H1 (cell line): ENCODE measurements around the gene ZNF618. TPM values are rescaled to one million over a fixed set of nuclear protein-coding genes. Genes with fewer than 3 reads are reported as not detected.

Experiments
- BRCA1 ChIP-seq: IDR thresholded peaks from 2 replicates; pipeline ENCODE4 v1.6.1; 2012; ENCODE audit warnings: low read depth, low read length, improper control_type of control experiment
- CBX5 ChIP-seq: fragments of 300-800, 300-1000 bp; sonication (generic); IDR thresholded peaks from 2 replicates; pipeline ENCODE4 v1.7.1; 2016; ENCODE audit warnings: antibody characterized with exemption, low read length, low read depth
- CHD1 ChIP-seq: IDR thresholded peaks from 2 replicates; pipeline ENCODE4 v1.6.1; 2012; ENCODE audit warnings: low read depth, low read length, improper control_type of control experiment
- CTBP2 ChIP-seq: IDR thresholded peaks from 2 replicates; pipeline ENCODE4 v1.7.0; 2011; ENCODE audit warnings: borderline replicate concordance, mild to moderate bottlenecking, moderate library complexity, mixed read lengths, low read length; ENCODE audit not compliant: insufficient read depth, insufficient read length
- MAFK ChIP-seq: IDR thresholded peaks from 2 replicates; pipeline ENCODE4 v1.6.1; 2012; ENCODE audit warnings: low read depth, mild to moderate bottlenecking, improper control_type of control experiment, low read length
- RBBP5 ChIP-seq: IDR thresholded peaks from 2 replicates; pipeline ENCODE4 v1.7.1; 2012; ENCODE audit warnings: low read depth, mild to moderate bottlenecking, inconsistent platforms, low read length, moderate library complexity, borderline replicate concordance
- SIN3A ChIP-seq, 2 experiments: IDR thresholded peaks in 1 of 2; conservative IDR thresholded peaks in 1 of 2; 2 replicates each; pipeline ENCODE4 v1.6.1; 2011 to 2012; ENCODE audit warnings: low read length in 2 of 2, improper control_type of control experiment in 1 of 2, low read depth in 1 of 2, mild to moderate bottlenecking in 1 of 2
- TEAD4 ChIP-seq: IDR thresholded peaks from 2 replicates; pipeline ENCODE4 v1.6.1; 2012; ENCODE audit warnings: low read depth, low read length, inconsistent platforms, mixed read lengths
- polyA plus RNA-seq, 7 experiments: library from polyadenylated mRNA; depleted of rRNA in 3 of 7; stranded (reverse) in 5 of 7; unstranded in 2 of 7; fragments of >200 nt in 5 of 7; fragments of 200-250 nt in 2 of 7; gene quantifications; 1 replicate in 5 of 7; 2 replicates in 1 of 7; 4 replicates in 1 of 7; pipeline versions ENCODE4 v1.2.1 to v1.2.3, GENCODE V29; 2011 to 2013; ENCODE audit warnings: missing spikeins in 2 of 7, mixed read lengths in 2 of 7
- total RNA-seq: library from RNA; stranded (reverse); fragmentation: NEBNext Ultra II Directional; extraction: Animal tissue kit (Norgen Biotek cat#: 25700); gene quantifications from 2 replicates; pipeline ENCODE4 v1.2.1, GENCODE V29; 2021

ZNF618 gene
- total and polyA plus RNA-seq, 2 of the 8 experiments (the other 6 are each of a cell fraction or from before 2014, with no cell fraction given): 9.6 to 28.5 TPM

GRCh38 chr9:113879318-113879717 lies 3.2 kb downstream of the ZNF618 start (continued):
- no peak for TF ChIP-seq RBBP5
- TF ChIP-seq SIN3A (conservative IDR thresholded peaks at IDR 0.05 in 1 of 2, IDR thresholded peaks at IDR 0.05 in 1 of 2; ENCODE audit: low read depth in 1 of 2, low read length in 2 of 2): no peak
- no peak for TF ChIP-seq BRCA1
- TF ChIP-seq TEAD4: no peak
- TF ChIP-seq MAFK: no peak
- TF ChIP-seq CHD1: no peak
- TF ChIP-seq CTBP2: no peak
- no peak for TF ChIP-seq CBX5
